Naive B cell (primary cell): ENCODE results near the gene B9D2. TPM values are rescaled to one million over a fixed set of nuclear protein-coding genes. Genes with fewer than 3 reads are reported as not detected.
"Not testable (repeated sequence)": the region's sequence is repeated elsewhere in the genome, so short reads cannot be mapped to it uniquely, and the experiment has no call there.

Experiments used
- ATAC-seq, 2 donors: fragments of 150-1000 bp; cut with Tn5 transposase; 2 replicates each; pipeline ENCODE4 v1.10.0; 2021; ENCODE audit warnings: low read depth in 2 of 2, mild to moderate bottlenecking in 2 of 2, moderate library complexity in 2 of 2
- DNase-seq: peaks from one replicate; pipeline ENCODE4 v3.0.0; 2022
- H3K27ac Mint-ChIP-seq, 6 donors: one replicate each; pipeline ENCODE4 v1.8.0; 2020 to 2022; ENCODE audit warnings: mild to moderate bottlenecking in 6 of 6, mixed read lengths in 6 of 6, moderate library complexity in 5 of 6, inconsistent platforms in 2 of 6
- H3K27me3 Mint-ChIP-seq, 3 donors: one replicate each; pipeline ENCODE4 v1.8.0; 2021 to 2022; ENCODE audit warnings: mixed read lengths in 3 of 3, mild to moderate bottlenecking in 1 of 3
- H3K36me3 Mint-ChIP-seq, 2 donors: one replicate each; pipeline ENCODE4 v1.8.0; 2020 to 2022; ENCODE audit warnings: mixed read lengths in 2 of 2, inconsistent platforms in 1 of 2, mild to moderate bottlenecking in 1 of 2
- H3K4me1 Mint-ChIP-seq, 3 donors: one replicate each; pipeline ENCODE4 v1.8.0; 2020 to 2022; ENCODE audit warnings: mixed read lengths in 3 of 3, inconsistent platforms in 1 of 3, mild to moderate bottlenecking in 1 of 3, moderate library complexity in 1 of 3
- H3K4me3 Mint-ChIP-seq, 8 donors: one replicate each; pipeline ENCODE4 v1.8.0; 2020 to 2022; ENCODE audit warnings: mild to moderate bottlenecking in 8 of 8, mixed read lengths in 8 of 8, moderate library complexity in 8 of 8, inconsistent platforms in 2 of 8
- H3K9me3 Mint-ChIP-seq, 7 donors: one replicate each; pipeline ENCODE4 v1.8.0; 2020 to 2022; ENCODE audit warnings: mixed read lengths in 7 of 7, mild to moderate bottlenecking in 5 of 7, inconsistent platforms in 2 of 7, moderate library complexity in 1 of 7
- polyA plus RNA-seq, 6 donors: library from polyadenylated mRNA; unstranded; fragments of 300-500 nt; fragmentation: Illumina TruSeq; gene quantifications; one replicate each; pipeline ENCODE4 v1.2.3, GENCODE V29; 2021; ENCODE audit warnings: low read depth in 6 of 6

The B9D2 gene
- polyA plus RNA-seq, 6 donors from 2014 or later: 3.2 to 17.3 (median 14.3) TPM

GRCh38 chr19:41376998-41377365 lies 13.0 kb upstream of the B9D2 start:
- Mint-ChIP-seq H3K27me3 (no peaks in the 10 kb centered on the region), H3K9me3 (no peaks in the 10 kb centered on the region), H3K36me3 (no peaks in the 10 kb centered on the region)

GRCh38 chr19:41376241-41376997 lies 12.5 kb upstream of the B9D2 start, which contains the start of gene TMEM91:
TMEM91 (plus strand) TSS chr19:41376533; CDS start chr19:41378310, 1,777 bp downstream.
- Mint-ChIP-seq H3K27me3 (no peaks in the 10 kb centered on the region), H3K9me3 (no peaks in the 10 kb centered on the region), H3K4me3 (peak within 1 kb of the TSS; percentile 63 to 93 (median 82)), H3K36me3 (no peaks in the 10 kb centered on the region), H3K27ac (peak within 1 kb of the TSS in 5 of 6 donors; percentile 59 to 94 (median 75)), H3K4me1 (peaks cover 22 to 31% (median 27%) of the 10 kb centered on the region in 3 donors)
- DNase-seq (no peak), ATAC-seq (peak in 1 of 2 donors; percentile 37)

More at GRCh38 chr19:41376998-41377365, 13.0 kb upstream of the B9D2 start:
- Mint-ChIP-seq H3K4me3 (peak overlapping the region; percentile 54 to 93 (median 80)), H3K4me1 (peaks cover 22 to 30% (median 25%) of the 10 kb centered on the region in 3 donors), H3K27ac (peak overlapping the region in 2 of 6 donors; percentile 29 to 94)
- ATAC-seq (no peak), DNase-seq (no peak)

- Mint-ChIP-seq H3K27me3 (no peaks in the 10 kb centered on the region), H3K4me3 (no peak overlapping the region)
These were observed 10.0 kb upstream of the B9D2 start for GRCh38 chr19:41373993-41374392.

GRCh38 chr19:41372501-41372900 lies 8.6 kb upstream of the B9D2 start:
- H3K9me3 Mint-ChIP-seq: no peaks in the 10 kb centered on the region
- ATAC-seq (no peak), DNase-seq (no peak)
- peaks cover 14 to 24% (median 21%) of the 10 kb centered on the region in 3 donors for H3K4me1 Mint-ChIP-seq
- H3K4me3 Mint-ChIP-seq: no peak overlapping the region
- H3K27ac Mint-ChIP-seq: no peak overlapping the region
- H3K36me3 Mint-ChIP-seq: no peaks in the 10 kb centered on the region
- H3K27me3 Mint-ChIP-seq: no peaks in the 10 kb centered on the region

More at GRCh38 chr19:41373993-41374392, 10.0 kb upstream of the B9D2 start:
- H3K36me3 Mint-ChIP-seq: no peaks in the 10 kb centered on the region
- no peaks in the 10 kb centered on the region for H3K9me3 Mint-ChIP-seq
- peaks cover 22 to 31% (median 29%) of the 10 kb centered on the region in 3 donors for H3K4me1 Mint-ChIP-seq
- ATAC-seq (no peak), DNase-seq (no peak)
- no peak overlapping the region for H3K27ac Mint-ChIP-seq

- H3K9me3 Mint-ChIP-seq: no peaks in the 10 kb centered on the region
- no peak overlapping the region for H3K27ac Mint-ChIP-seq
- H3K4me1 Mint-ChIP-seq: peaks cover 5 to 15% (median 12%) of the 10 kb centered on the region in 3 donors
- no peaks in the 10 kb centered on the region for H3K27me3 Mint-ChIP-seq
- ATAC-seq: no peak
- no peak overlapping the region for H3K4me3 Mint-ChIP-seq
- no peaks in the 10 kb centered on the region for H3K36me3 Mint-ChIP-seq
- no peak for DNase-seq
These were observed 7.6 kb upstream of the B9D2 start for GRCh38 chr19:41371541-41371940.

- ATAC-seq, H3K27me3 Mint-ChIP-seq, H3K9me3 Mint-ChIP-seq, DNase-seq, H3K4me3 Mint-ChIP-seq, H3K36me3 Mint-ChIP-seq, H3K27ac Mint-ChIP-seq: not testable (repeated sequence)
- peaks cover 6 to 14% (median 14%) of the 10 kb centered on the region in 3 donors for H3K4me1 Mint-ChIP-seq
These were observed 7.2 kb upstream of the B9D2 start for GRCh38 chr19:41371119-41371518.

GRCh38 chr19:41369769-41370168 lies 5.8 kb upstream of the B9D2 start:
- peaks cover 4 to 16% (median 11%) of the 10 kb centered on the region in 3 donors for H3K4me1 Mint-ChIP-seq
- no peak overlapping the region for H3K4me3 Mint-ChIP-seq
- no peak overlapping the region for H3K27ac Mint-ChIP-seq
- no peaks in the 10 kb centered on the region for H3K36me3 Mint-ChIP-seq
- H3K9me3 Mint-ChIP-seq: no peaks in the 10 kb centered on the region
- H3K27me3 Mint-ChIP-seq: no peaks in the 10 kb centered on the region
- ATAC-seq: no peak
- DNase-seq: no peak

- Mint-ChIP-seq H3K4me3 (peak overlapping the region in 1 of 8 donors; percentile 41), H3K27ac (peak overlapping the region in 1 of 6 donors; percentile 58), H3K9me3 (no peaks in the 10 kb centered on the region), H3K36me3 (no peaks in the 10 kb centered on the region), H3K4me1 (peaks cover 12 to 33% (median 25%) of the 10 kb centered on the region in 3 donors), H3K27me3 (no peaks in the 10 kb centered on the region)
- DNase-seq: no peak
- no peak for ATAC-seq
These were observed 3.9 kb upstream of the B9D2 start for GRCh38 chr19:41367848-41368301.

- no peaks in the 10 kb centered on the region for H3K27me3 Mint-ChIP-seq
- H3K27ac Mint-ChIP-seq: peak overlapping the region in 2 of 6 donors; percentile 92 to 98
- H3K4me3 Mint-ChIP-seq: peak overlapping the region in 5 of 8 donors; percentile 1 to 94 (median 23)
- H3K4me1 Mint-ChIP-seq: peaks cover 12 to 36% (median 20%) of the 10 kb centered on the region in 3 donors
- H3K9me3 Mint-ChIP-seq: no peaks in the 10 kb centered on the region
- ATAC-seq (no peak), DNase-seq (no peak)
- H3K36me3 Mint-ChIP-seq: no peaks in the 10 kb centered on the region
These were observed 2.1 kb upstream of the B9D2 start for GRCh38 chr19:41366089-41366488.

GRCh38 chr19:41364524-41365391 lies 809 bp upstream of the B9D2 start:
- DNase-seq (no peak), ATAC-seq (no peak)
- Mint-ChIP-seq H3K36me3 (no peaks in the 10 kb centered on the region), H3K27me3 (no peaks in the 10 kb centered on the region), H3K27ac (peak overlapping the region; percentile 98 to 100 (median 100)), H3K4me1 (peaks cover 16 to 36% (median 24%) of the 10 kb centered on the region in 3 donors), H3K9me3 (no peaks in the 10 kb centered on the region), H3K4me3 (peak overlapping the region; percentile 93 to 100 (median 97))

GRCh38 chr19:41363371-41363752 lies 587 bp downstream of the B9D2 start:
- Mint-ChIP-seq H3K9me3 (no peaks in the 10 kb centered on the region), H3K27ac (peak overlapping the region; percentile 98 to 100 (median 100)), H3K27me3 (no peaks in the 10 kb centered on the region), H3K36me3 (no peaks in the 10 kb centered on the region), H3K4me1 (peaks cover 18 to 36% (median 27%) of the 10 kb centered on the region in 3 donors), H3K4me3 (peak overlapping the region; percentile 93 to 100 (median 97))
- no peak for ATAC-seq
- DNase-seq: no peak

- Mint-ChIP-seq H3K27me3 (no peaks in the 10 kb centered on the region), H3K4me3 (peak overlapping the region in 5 of 8 donors; percentile 94 to 99 (median 96)), H3K9me3 (no peaks in the 10 kb centered on the region), H3K4me1 (peaks cover 19 to 33% (median 30%) of the 10 kb centered on the region in 3 donors), H3K27ac (peak overlapping the region; percentile 32 to 100 (median 79)), H3K36me3 (no peaks in the 10 kb centered on the region)
- DNase-seq (no peak), ATAC-seq (no peak)
These were observed 1.7 kb downstream of the B9D2 start for GRCh38 chr19:41362143-41362847.

GRCh38 chr19:41359741-41360140 lies 4.2 kb downstream of the B9D2 start:
- H3K27me3 Mint-ChIP-seq: no peaks in the 10 kb centered on the region
- H3K4me1 Mint-ChIP-seq: peaks cover 35 to 42% (median 41%) of the 10 kb centered on the region in 3 donors
- peak overlapping the region in 2 of 6 donors; percentile 72 to 98 for H3K27ac Mint-ChIP-seq
- H3K4me3 Mint-ChIP-seq: no peak overlapping the region
- H3K9me3 Mint-ChIP-seq: no peaks in the 10 kb centered on the region
- ATAC-seq (no peak), DNase-seq (no peak)
- H3K36me3 Mint-ChIP-seq: no peaks in the 10 kb centered on the region
